HEK293T (cell line): Measurements from ENCODE around the gene IGF1.

Source experiments
- CTBP1 ChIP-seq: fragments of 450-650 bp; IDR thresholded peaks from 2 replicates; pipeline ENCODE4 v1.6.1; 2016; ENCODE audit warnings: borderline replicate concordance
- FOXM1 ChIP-seq: fragments of 450-650 bp; IDR thresholded peaks from 2 replicates; pipeline ENCODE4 v1.6.1; 2017; ENCODE audit warnings: mild to moderate bottlenecking, borderline replicate concordance
- NFRKB ChIP-seq: fragments of 450-650 bp; IDR thresholded peaks from 2 replicates; pipeline ENCODE4 v1.6.1; 2016; ENCODE audit warnings: mild to moderate bottlenecking, moderate library complexity
- TARDBP ChIP-seq: fragments of 450-650 bp; IDR thresholded peaks from 2 replicates; pipeline ENCODE4 v1.6.1; 2016

GRCh38 chr12:102396276-102396675 lies 84.1 kb downstream of the IGF1 start:
- TF ChIP-seq TARDBP (no peak), NFRKB (no peak), FOXM1 (no peak), CTBP1 (no peak)
